ENCODE data around the gene TAC1.
"Not testable (repeated sequence)": the region's sequence is repeated elsewhere in the genome, so short reads cannot be mapped to it uniquely, and the experiment has no call there.

TAC1 gene

GRCh38 chr7:97731736-97732564 lies at the start of gene TAC1:
Gene TAC1 (plus strand): TSS chr7:97732086. CDS start chr7:97732613, 527 bp downstream.
- peak; percentile 1 for DNase-seq (ENCODE audit: low read depth)

GRCh38 chr7:97685952-97686351 lies 45.9 kb upstream of the TAC1 start:
- no peak for DNase-seq (ENCODE audit: low read depth)

- DNase-seq (ENCODE audit: low read depth) = no peak
Measured at GRCh38 chr7:97693586-97693985, 38.3 kb upstream of the TAC1 start.

- no peak for DNase-seq (ENCODE audit: low read depth)
Measured at GRCh38 chr7:97694355-97694754, 37.5 kb upstream of the TAC1 start.

GRCh38 chr7:97697396-97697795 lies 34.5 kb upstream of the TAC1 start:
- DNase-seq (ENCODE audit: low read depth) = no peak

- DNase-seq (ENCODE audit: low read depth) = no peak
Measured at GRCh38 chr7:97722386-97722785, 9.5 kb upstream of the TAC1 start.

GRCh38 chr7:97732565-97733275 lies 834 bp downstream of the TAC1 start:
- DNase-seq (ENCODE audit: low read depth) = no peak

- DNase-seq (ENCODE audit: low read depth) = no peak
Measured at GRCh38 chr7:97733276-97734161, 1.6 kb downstream of the TAC1 start.

GRCh38 chr7:97734255-97734654 lies 2.4 kb downstream of the TAC1 start:
- DNase-seq (ENCODE audit: low read depth) = no peak

GRCh38 chr7:97735075-97735474 lies 3.2 kb downstream of the TAC1 start:
- no peak for DNase-seq (ENCODE audit: low read depth)

- no peak for DNase-seq (ENCODE audit: low read depth)
Measured at GRCh38 chr7:97748482-97748881, 16.6 kb downstream of the TAC1 start.

GRCh38 chr7:97751566-97751965 lies 19.7 kb downstream of the TAC1 start:
- DNase-seq (ENCODE audit: low read depth) = no peak

- DNase-seq (ENCODE audit: low read depth) = no peak
Measured at GRCh38 chr7:97752215-97752614, 20.3 kb downstream of the TAC1 start.

- no peak for DNase-seq (ENCODE audit: low read depth)
Measured at GRCh38 chr7:97757824-97758223, 25.9 kb downstream of the TAC1 start.

- no peak for DNase-seq (ENCODE audit: low read depth)
Measured at GRCh38 chr7:97770850-97771249, 39.0 kb downstream of the TAC1 start.

GRCh38 chr7:97771576-97771975 lies 39.7 kb downstream of the TAC1 start:
- no peak for DNase-seq (ENCODE audit: low read depth)

GRCh38 chr7:97772045-97772901 lies 40.4 kb downstream of the TAC1 start:
- no peak for DNase-seq (ENCODE audit: low read depth)

GRCh38 chr7:97786398-97786797 lies 54.5 kb downstream of the TAC1 start:
- not testable (repeated sequence) for DNase-seq (ENCODE audit: low read depth)

All from EH (cell line).